Neural progenitor cell (in vitro differentiated cells): ENCODE measurements around the gene SORT1. TPM values are rescaled to one million over a fixed set of nuclear protein-coding genes. Genes with fewer than 3 reads are reported as not detected.

Experiments
- DNase-seq: peaks from one replicate; pipeline ENCODE4 v3.0.0-alpha.2; 2016; ENCODE audit warnings: low spot score
- H2AFZ ChIP-seq: fragments of 200-600 bp; sonication (generic); replicated peaks from 2 replicates; pipeline ENCODE4 v1.6.1; 2016; ENCODE audit warnings: antibody characterized with exemption
- H3F3A ChIP-seq: fragments of 200-600 bp; sonication (generic); 2 replicates; pipeline ENCODE4 v1.6.1; 2016; ENCODE audit warnings: antibody characterized with exemption, low read depth
- H3K27ac ChIP-seq: fragments of 200-600 bp; sonication (generic); 2 replicates; pipeline ENCODE4 v1.5.1; 2016; ENCODE audit warnings: mild to moderate bottlenecking
- H3K27me3 ChIP-seq: fragments of 200-600 bp; sonication (generic); 2 replicates; pipeline ENCODE4 v1.6.1; 2016; ENCODE audit warnings: mild to moderate bottlenecking, moderate library complexity
- H3K36me3 ChIP-seq: fragments of 200-600 bp; sonication (generic); 2 replicates; pipeline ENCODE4 v1.5.1; 2016
- H3K4me1 ChIP-seq: fragments of 200-600 bp; sonication (generic); 2 replicates; pipeline ENCODE4 v1.6.1; 2016; ENCODE audit warnings: mixed run types
- H3K4me2 ChIP-seq: fragments of 200-600 bp; sonication (generic); 2 replicates; pipeline ENCODE4 v1.6.1; 2016
- H3K4me3 ChIP-seq: fragments of 200-600 bp; sonication (generic); 2 replicates; pipeline ENCODE4 v1.5.1; 2016
- H3K79me2 ChIP-seq: fragments of 200-600 bp; sonication (generic); 2 replicates; pipeline ENCODE4 v1.6.1; 2016; ENCODE audit warnings: low read depth
- H3K9ac ChIP-seq: fragments of 200-600 bp; sonication (generic); 2 replicates; pipeline ENCODE4 v1.6.1; 2016
- H3K9me3 ChIP-seq: fragments of 200-600 bp; sonication (generic); 2 replicates; pipeline ENCODE4 v1.5.1; 2016; ENCODE audit warnings: low read depth
- H4K20me1 ChIP-seq: fragments of 200-600 bp; sonication (generic); 2 replicates; pipeline ENCODE4 v1.6.1; 2016; ENCODE audit warnings: low read depth
- H3K27ac Mint-ChIP-seq: 3 replicates; pipeline ENCODE4 v1.8.0; 2021; ENCODE audit warnings: mixed read lengths
- H3K27me3 Mint-ChIP-seq: 2 replicates; pipeline ENCODE4 v1.8.0; 2022; ENCODE audit warnings: low read depth, mild to moderate bottlenecking, inconsistent platforms, moderate library complexity, mixed read lengths; ENCODE audit not compliant: insufficient read depth
- H3K36me3 Mint-ChIP-seq: 3 replicates; pipeline ENCODE4 v1.8.0; 2021; ENCODE audit warnings: mixed read lengths
- H3K4me1 Mint-ChIP-seq: 3 replicates; pipeline ENCODE4 v1.8.0; 2021; ENCODE audit warnings: mixed read lengths
- H3K4me3 Mint-ChIP-seq: 3 replicates; pipeline ENCODE4 v1.8.0; 2021; ENCODE audit warnings: mild to moderate bottlenecking, moderate library complexity, mixed read lengths
- H3K9me3 Mint-ChIP-seq: 3 replicates; pipeline ENCODE4 v1.8.0; 2020; ENCODE audit warnings: mixed read lengths
- EZH2 ChIP-seq: fragments of 200-600 bp; sonication (generic); IDR thresholded peaks from 2 replicates; pipeline ENCODE4 v1.6.1; 2017; ENCODE audit warnings: antibody characterized with exemption, mild to moderate bottlenecking, moderate library complexity
- EZH2phosphoT487 ChIP-seq: fragments of 200-600 bp; sonication (generic); IDR thresholded peaks from 2 replicates; pipeline ENCODE4 v1.6.1; 2017; ENCODE audit warnings: antibody characterized with exemption
- total RNA-seq: library from RNA; depleted of rRNA; stranded (reverse); fragments of >200 nt; gene quantifications from 2 replicates; pipeline ENCODE4 v1.2.3, GENCODE V29; 2015; ENCODE audit warnings: low replicate concordance
- TF ChIP-seq, protein P1 (sequence below): fragments of 200-600 bp; sonication (generic); IDR thresholded peaks from 2 replicates; pipeline ENCODE4 v1.5.1; 2017; ENCODE audit warnings: antibody characterized with exemption, mild to moderate bottlenecking

The SORT1 gene
- total RNA-seq, 1 donor from 2014 or later, result 38.9 TPM

GRCh38 chr1:109275706-109276345, 121.9 kb downstream of the SORT1 start:
- Histone ChIP-seq H2AFZ (no peak overlapping the region), H3K4me1 (no peaks in the 10 kb centered on the region), H3K27me3 (no peaks in the 10 kb centered on the region), H4K20me1 (no peaks in the 10 kb centered on the region), H3K9me3 (no peaks in the 10 kb centered on the region), H3K79me2 (peaks cover 7% of the 10 kb centered on the region), H3K4me2 (no peak overlapping the region), H3K4me3 (no peak overlapping the region), H3F3A (peaks cover 26% of the 10 kb centered on the region), H3K27ac (no peak overlapping the region), H3K9ac (no peak overlapping the region), H3K36me3 (no peaks in the 10 kb centered on the region)
- peak overlapping the region; percentile 63 for H3K27ac Mint-ChIP-seq
- no peak for DNase-seq
- TF ChIP-seq, protein P1, sequence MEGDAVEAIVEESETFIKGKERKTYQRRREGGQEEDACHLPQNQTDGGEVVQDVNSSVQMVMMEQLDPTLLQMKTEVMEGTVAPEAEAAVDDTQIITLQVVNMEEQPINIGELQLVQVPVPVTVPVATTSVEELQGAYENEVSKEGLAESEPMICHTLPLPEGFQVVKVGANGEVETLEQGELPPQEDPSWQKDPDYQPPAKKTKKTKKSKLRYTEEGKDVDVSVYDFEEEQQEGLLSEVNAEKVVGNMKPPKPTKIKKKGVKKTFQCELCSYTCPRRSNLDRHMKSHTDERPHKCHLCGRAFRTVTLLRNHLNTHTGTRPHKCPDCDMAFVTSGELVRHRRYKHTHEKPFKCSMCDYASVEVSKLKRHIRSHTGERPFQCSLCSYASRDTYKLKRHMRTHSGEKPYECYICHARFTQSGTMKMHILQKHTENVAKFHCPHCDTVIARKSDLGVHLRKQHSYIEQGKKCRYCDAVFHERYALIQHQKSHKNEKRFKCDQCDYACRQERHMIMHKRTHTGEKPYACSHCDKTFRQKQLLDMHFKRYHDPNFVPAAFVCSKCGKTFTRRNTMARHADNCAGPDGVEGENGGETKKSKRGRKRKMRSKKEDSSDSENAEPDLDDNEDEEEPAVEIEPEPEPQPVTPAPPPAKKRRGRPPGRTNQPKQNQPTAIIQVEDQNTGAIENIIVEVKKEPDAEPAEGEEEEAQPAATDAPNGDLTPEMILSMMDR, result no peak
- TF ChIP-seq EZH2, result no peak
- H3K4me3 Mint-ChIP-seq, result no peak overlapping the region
- H3K27me3 Mint-ChIP-seq, result no peaks in the 10 kb centered on the region
- H3K36me3 Mint-ChIP-seq, result peaks cover 17% of the 10 kb centered on the region
- H3K4me1 Mint-ChIP-seq, result peaks cover 26% of the 10 kb centered on the region
- no peaks in the 10 kb centered on the region for H3K9me3 Mint-ChIP-seq

DNA sequence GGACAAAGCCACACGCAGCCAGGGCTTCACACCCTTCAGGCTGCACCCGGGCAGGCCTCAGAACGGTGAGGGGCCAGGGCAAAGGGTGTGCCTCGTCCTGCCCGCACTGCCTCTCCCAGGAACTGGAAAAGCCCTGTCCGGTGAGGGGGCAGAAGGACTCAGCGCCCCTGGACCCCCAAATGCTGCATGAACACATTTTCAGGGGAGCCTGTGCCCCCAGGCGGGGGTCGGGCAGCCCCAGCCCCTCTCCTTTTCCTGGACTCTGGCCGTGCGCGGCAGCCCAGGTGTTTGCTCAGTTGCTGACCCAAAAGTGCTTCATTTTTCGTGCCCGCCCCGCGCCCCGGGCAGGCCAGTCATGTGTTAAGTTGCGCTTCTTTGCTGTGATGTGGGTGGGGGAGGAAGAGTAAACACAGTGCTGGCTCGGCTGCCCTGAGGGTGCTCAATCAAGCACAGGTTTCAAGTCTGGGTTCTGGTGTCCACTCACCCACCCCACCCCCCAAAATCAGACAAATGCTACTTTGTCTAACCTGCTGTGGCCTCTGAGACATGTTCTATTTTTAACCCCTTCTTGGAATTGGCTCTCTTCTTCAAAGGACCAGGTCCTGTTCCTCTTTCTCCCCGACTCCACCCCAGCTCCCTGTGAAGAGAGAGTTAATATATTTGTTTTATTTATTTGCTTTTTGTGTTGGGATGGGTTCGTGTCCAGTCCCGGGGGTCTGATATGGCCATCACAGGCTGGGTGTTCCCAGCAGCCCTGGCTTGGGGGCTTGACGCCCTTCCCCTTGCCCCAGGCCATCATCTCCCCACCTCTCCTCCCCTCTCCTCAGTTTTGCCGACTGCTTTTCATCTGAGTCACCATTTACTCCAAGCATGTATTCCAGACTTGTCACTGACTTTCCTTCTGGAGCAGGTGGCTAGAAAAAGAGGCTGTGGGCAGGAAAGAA, 122.9 kb downstream of the SORT1 start:
- Histone ChIP-seq H2AFZ (no peak overlapping the region), H3K4me1 (no peaks in the 10 kb centered on the region), H3K79me2 (peaks cover 1% of the 10 kb centered on the region), H3K4me2 (no peak overlapping the region), H3F3A (peaks cover 22% of the 10 kb centered on the region), H3K27ac (no peak overlapping the region), H3K4me3 (no peak overlapping the region), H3K27me3 (no peaks in the 10 kb centered on the region), H4K20me1 (no peaks in the 10 kb centered on the region), H3K9me3 (no peaks in the 10 kb centered on the region), H3K9ac (peak overlapping the region; percentile 27), H3K36me3 (no peaks in the 10 kb centered on the region)
- H3K27me3 Mint-ChIP-seq, result no peaks in the 10 kb centered on the region
- H3K36me3 Mint-ChIP-seq, result peaks cover 23% of the 10 kb centered on the region
- DNase-seq, result no peak
- no peaks in the 10 kb centered on the region for H3K9me3 Mint-ChIP-seq
- peak overlapping the region; percentile 78 for H3K27ac Mint-ChIP-seq
- TF ChIP-seq EZH2phosphoT487 (no peak), EZH2 (no peak)
- TF ChIP-seq, protein P1, result no peak
- H3K4me1 Mint-ChIP-seq, result peaks cover 22% of the 10 kb centered on the region
- no peak overlapping the region for H3K4me3 Mint-ChIP-seq

- no peak overlapping the region for H3K4me3 Mint-ChIP-seq
- H3K27ac ChIP-seq, result no peak overlapping the region
- H3K36me3 ChIP-seq, result no peaks in the 10 kb centered on the region
These were observed 124.0 kb downstream of the SORT1 start for GRCh38 chr1:109273570-109274288.

More at GRCh38 chr1:109273570-109274288, 124.0 kb downstream of the SORT1 start:
- Histone ChIP-seq H3K4me2 (no peak overlapping the region), H3K9ac (peak overlapping the region; percentile 27), H3K4me3 (no peak overlapping the region), H3K79me2 (no peaks in the 10 kb centered on the region), H3K27me3 (no peaks in the 10 kb centered on the region), H2AFZ (no peak overlapping the region), H4K20me1 (no peaks in the 10 kb centered on the region), H3K4me1 (no peaks in the 10 kb centered on the region), H3F3A (peaks cover 21% of the 10 kb centered on the region), H3K9me3 (no peaks in the 10 kb centered on the region)
- DNase-seq, result no peak
- Mint-ChIP-seq H3K27ac (peak overlapping the region; percentile 57), H3K27me3 (peaks cover 3% of the 10 kb centered on the region), H3K4me1 (peaks cover 22% of the 10 kb centered on the region), H3K36me3 (peaks cover 20% of the 10 kb centered on the region), H3K9me3 (no peaks in the 10 kb centered on the region)
- TF ChIP-seq EZH2 (no peak), EZH2phosphoT487 (no peak)
- TF ChIP-seq, protein P1, result no peak
